ENCODE results near the gene ERMAP.

The ERMAP gene

GRCh38 chr1:42784946-42785693 is 31.8 kb upstream of the ERMAP start, which contains the start of gene TMEM269:
TSS of gene TMEM269 (plus strand) at chr1:42784991. CDS start at chr1:42789894, 4,903 bp downstream.
- peaks cover 5% of the 10 kb centered on the region for H3K27me3 ChIP-seq (ENCODE audit: insufficient read depth, poor library complexity, severe bottlenecking)
- TF ChIP-seq, protein P1, sequence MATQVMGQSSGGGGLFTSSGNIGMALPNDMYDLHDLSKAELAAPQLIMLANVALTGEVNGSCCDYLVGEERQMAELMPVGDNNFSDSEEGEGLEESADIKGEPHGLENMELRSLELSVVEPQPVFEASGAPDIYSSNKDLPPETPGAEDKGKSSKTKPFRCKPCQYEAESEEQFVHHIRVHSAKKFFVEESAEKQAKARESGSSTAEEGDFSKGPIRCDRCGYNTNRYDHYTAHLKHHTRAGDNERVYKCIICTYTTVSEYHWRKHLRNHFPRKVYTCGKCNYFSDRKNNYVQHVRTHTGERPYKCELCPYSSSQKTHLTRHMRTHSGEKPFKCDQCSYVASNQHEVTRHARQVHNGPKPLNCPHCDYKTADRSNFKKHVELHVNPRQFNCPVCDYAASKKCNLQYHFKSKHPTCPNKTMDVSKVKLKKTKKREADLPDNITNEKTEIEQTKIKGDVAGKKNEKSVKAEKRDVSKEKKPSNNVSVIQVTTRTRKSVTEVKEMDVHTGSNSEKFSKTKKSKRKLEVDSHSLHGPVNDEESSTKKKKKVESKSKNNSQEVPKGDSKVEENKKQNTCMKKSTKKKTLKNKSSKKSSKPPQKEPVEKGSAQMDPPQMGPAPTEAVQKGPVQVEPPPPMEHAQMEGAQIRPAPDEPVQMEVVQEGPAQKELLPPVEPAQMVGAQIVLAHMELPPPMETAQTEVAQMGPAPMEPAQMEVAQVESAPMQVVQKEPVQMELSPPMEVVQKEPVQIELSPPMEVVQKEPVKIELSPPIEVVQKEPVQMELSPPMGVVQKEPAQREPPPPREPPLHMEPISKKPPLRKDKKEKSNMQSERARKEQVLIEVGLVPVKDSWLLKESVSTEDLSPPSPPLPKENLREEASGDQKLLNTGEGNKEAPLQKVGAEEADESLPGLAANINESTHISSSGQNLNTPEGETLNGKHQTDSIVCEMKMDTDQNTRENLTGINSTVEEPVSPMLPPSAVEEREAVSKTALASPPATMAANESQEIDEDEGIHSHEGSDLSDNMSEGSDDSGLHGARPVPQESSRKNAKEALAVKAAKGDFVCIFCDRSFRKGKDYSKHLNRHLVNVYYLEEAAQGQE (IDR thresholded peaks at IDR 0.05; ENCODE audit: insufficient replicate concordance, low read depth): no peak
- TF ChIP-seq, protein P2, sequence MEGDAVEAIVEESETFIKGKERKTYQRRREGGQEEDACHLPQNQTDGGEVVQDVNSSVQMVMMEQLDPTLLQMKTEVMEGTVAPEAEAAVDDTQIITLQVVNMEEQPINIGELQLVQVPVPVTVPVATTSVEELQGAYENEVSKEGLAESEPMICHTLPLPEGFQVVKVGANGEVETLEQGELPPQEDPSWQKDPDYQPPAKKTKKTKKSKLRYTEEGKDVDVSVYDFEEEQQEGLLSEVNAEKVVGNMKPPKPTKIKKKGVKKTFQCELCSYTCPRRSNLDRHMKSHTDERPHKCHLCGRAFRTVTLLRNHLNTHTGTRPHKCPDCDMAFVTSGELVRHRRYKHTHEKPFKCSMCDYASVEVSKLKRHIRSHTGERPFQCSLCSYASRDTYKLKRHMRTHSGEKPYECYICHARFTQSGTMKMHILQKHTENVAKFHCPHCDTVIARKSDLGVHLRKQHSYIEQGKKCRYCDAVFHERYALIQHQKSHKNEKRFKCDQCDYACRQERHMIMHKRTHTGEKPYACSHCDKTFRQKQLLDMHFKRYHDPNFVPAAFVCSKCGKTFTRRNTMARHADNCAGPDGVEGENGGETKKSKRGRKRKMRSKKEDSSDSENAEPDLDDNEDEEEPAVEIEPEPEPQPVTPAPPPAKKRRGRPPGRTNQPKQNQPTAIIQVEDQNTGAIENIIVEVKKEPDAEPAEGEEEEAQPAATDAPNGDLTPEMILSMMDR (IDR thresholded peaks at IDR 0.05; ENCODE audit: insufficient read depth, low read length): no peak
- no peak for DNase-seq (ENCODE audit: low read depth in 1 of 2, low spot score in 1 of 2)
- no peak within 1 kb of the TSS for H3K4me3 ChIP-seq (replicated peaks; ENCODE audit: insufficient read depth, low read length)
- no peak within 1 kb of the TSS for H3K27ac ChIP-seq (replicated peaks)

- TF ChIP-seq GABPA (IDR thresholded peaks at IDR 0.05; ENCODE audit: low read depth) (no peak), SPI1 (IDR thresholded peaks at IDR 0.05; ENCODE audit: borderline replicate concordance, low read depth) (no peak), POLR2AphosphoS5 (IDR thresholded peaks at IDR 0.05; ENCODE audit: low read depth) (no peak)
- TF ChIP-seq, protein P1 (IDR thresholded peaks at IDR 0.05; ENCODE audit: insufficient replicate concordance, low read depth): no peak
- TF ChIP-seq, protein P2 (IDR thresholded peaks at IDR 0.05; ENCODE audit: insufficient read depth, low read length): no peak
- peaks cover 5% of the 10 kb centered on the region for H3K27me3 ChIP-seq (ENCODE audit: insufficient read depth, poor library complexity, severe bottlenecking)
- H3K4me3 ChIP-seq (replicated peaks; ENCODE audit: insufficient read depth, low read length): no peak overlapping the region
- DNase-seq (ENCODE audit: low read depth in 1 of 2, low spot score in 1 of 2): no peak
- no peak overlapping the region for H3K27ac ChIP-seq (replicated peaks)
Observed at GRCh38 chr1:42786097-42786496, 30.8 kb upstream of the ERMAP start.

GRCh38 chr1:42788021-42788420 is 28.9 kb upstream of the ERMAP start:
- DNase-seq (ENCODE audit: low read depth in 1 of 2, low spot score in 1 of 2): no peak
- no peak overlapping the region for H3K27ac ChIP-seq (replicated peaks)
- H3K27me3 ChIP-seq (ENCODE audit: insufficient read depth, poor library complexity, severe bottlenecking): peaks cover 5% of the 10 kb centered on the region
- TF ChIP-seq, protein P1 (IDR thresholded peaks at IDR 0.05; ENCODE audit: insufficient replicate concordance, low read depth): no peak
- TF ChIP-seq SPI1 (IDR thresholded peaks at IDR 0.05; ENCODE audit: borderline replicate concordance, low read depth): no peak
- TF ChIP-seq, protein P2 (IDR thresholded peaks at IDR 0.05; ENCODE audit: insufficient read depth, low read length): no peak
- TF ChIP-seq POLR2AphosphoS5 (IDR thresholded peaks at IDR 0.05; ENCODE audit: low read depth): no peak
- no peak for TF ChIP-seq GABPA (IDR thresholded peaks at IDR 0.05; ENCODE audit: low read depth)
- H3K4me3 ChIP-seq (replicated peaks; ENCODE audit: insufficient read depth, low read length): no peak overlapping the region

Data from HL-60 (cell line).